Nephron (organoid): ENCODE measurements around the gene GHRHR.

Experiments used
- H3K27ac Mint-ChIP-seq, 3 experiments: 2 replicates each; pipeline ENCODE4 v1.8.0; 2020; ENCODE audit warnings: mixed read lengths in 3 of 3, mild to moderate bottlenecking in 2 of 3, moderate library complexity in 1 of 3
- H3K27me3 Mint-ChIP-seq: 2 replicates; pipeline ENCODE4 v1.8.0; 2021; ENCODE audit warnings: low read depth, mild to moderate bottlenecking, moderate library complexity, mixed read lengths
- H3K36me3 Mint-ChIP-seq: 2 replicates; pipeline ENCODE4 v1.8.0; 2020; ENCODE audit warnings: low read depth, mixed read lengths
- H3K4me1 Mint-ChIP-seq: 2 replicates; pipeline ENCODE4 v1.8.0; 2020; ENCODE audit warnings: mixed read lengths
- H3K4me3 Mint-ChIP-seq, 3 experiments: 2 replicates each; pipeline ENCODE4 v1.8.0; 2020; ENCODE audit warnings: mild to moderate bottlenecking in 3 of 3, mixed read lengths in 3 of 3, moderate library complexity in 2 of 3
- H3K9me3 Mint-ChIP-seq: 2 replicates; pipeline ENCODE4 v1.8.0; 2020; ENCODE audit warnings: mixed read lengths
- TF ChIP-seq, protein P1 (sequence below), 3 experiments: fragments of 200-600 bp; sonication (generic); IDR thresholded peaks; one replicate each; pipeline ENCODE4 v1.5.0; 2021; ENCODE audit warnings: antibody characterized with exemption in 3 of 3; ENCODE audit not compliant: unreplicated experiment in 3 of 3

GHRHR gene

DNA sequence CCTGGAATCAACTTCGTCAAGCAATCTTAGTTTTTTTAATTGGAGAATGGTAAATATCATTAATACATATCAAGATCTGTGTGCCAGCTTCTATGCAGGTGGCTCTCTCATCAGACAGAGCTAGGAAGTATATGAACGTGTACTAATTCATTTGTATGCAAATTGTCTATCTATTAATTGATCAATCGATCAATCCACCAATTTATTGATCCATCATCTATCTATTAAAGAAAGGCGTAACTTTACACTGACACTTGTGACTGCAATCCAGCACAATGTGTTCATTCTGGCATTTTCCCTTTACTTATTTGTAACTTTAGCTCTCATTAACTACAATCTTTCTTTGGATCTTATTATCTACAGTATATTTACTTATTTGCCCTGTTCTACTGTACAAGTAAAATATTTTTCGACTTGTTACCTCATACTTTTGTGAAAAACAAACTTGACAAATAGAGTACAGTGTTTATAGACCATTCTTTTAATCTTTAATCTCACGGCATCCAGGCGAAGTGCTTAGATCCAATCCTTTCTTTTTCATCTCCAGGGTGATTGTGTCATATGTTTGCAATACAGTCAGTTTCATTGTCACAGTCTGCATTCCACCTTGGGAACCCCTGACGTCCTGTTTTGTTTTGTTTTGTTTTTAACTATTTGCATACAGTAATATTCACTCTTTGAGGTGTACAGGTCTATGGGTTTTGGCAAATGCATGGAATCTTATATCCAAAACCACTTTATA, 22.0 kb upstream of the GHRHR start:
- Mint-ChIP-seq H3K27me3 (peaks cover 36% of the 10 kb centered on the region), H3K27ac (no peak overlapping the region), H3K4me1 (no peaks in the 10 kb centered on the region), H3K4me3 (no peak overlapping the region), H3K36me3 (no peaks in the 10 kb centered on the region), H3K9me3 (peaks cover 10% of the 10 kb centered on the region)
- TF ChIP-seq, protein P1, sequence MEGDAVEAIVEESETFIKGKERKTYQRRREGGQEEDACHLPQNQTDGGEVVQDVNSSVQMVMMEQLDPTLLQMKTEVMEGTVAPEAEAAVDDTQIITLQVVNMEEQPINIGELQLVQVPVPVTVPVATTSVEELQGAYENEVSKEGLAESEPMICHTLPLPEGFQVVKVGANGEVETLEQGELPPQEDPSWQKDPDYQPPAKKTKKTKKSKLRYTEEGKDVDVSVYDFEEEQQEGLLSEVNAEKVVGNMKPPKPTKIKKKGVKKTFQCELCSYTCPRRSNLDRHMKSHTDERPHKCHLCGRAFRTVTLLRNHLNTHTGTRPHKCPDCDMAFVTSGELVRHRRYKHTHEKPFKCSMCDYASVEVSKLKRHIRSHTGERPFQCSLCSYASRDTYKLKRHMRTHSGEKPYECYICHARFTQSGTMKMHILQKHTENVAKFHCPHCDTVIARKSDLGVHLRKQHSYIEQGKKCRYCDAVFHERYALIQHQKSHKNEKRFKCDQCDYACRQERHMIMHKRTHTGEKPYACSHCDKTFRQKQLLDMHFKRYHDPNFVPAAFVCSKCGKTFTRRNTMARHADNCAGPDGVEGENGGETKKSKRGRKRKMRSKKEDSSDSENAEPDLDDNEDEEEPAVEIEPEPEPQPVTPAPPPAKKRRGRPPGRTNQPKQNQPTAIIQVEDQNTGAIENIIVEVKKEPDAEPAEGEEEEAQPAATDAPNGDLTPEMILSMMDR (IDR thresholded peaks at IDR 0.05; ENCODE audit: unreplicated experiment in 3 of 3): no peak

DNA sequence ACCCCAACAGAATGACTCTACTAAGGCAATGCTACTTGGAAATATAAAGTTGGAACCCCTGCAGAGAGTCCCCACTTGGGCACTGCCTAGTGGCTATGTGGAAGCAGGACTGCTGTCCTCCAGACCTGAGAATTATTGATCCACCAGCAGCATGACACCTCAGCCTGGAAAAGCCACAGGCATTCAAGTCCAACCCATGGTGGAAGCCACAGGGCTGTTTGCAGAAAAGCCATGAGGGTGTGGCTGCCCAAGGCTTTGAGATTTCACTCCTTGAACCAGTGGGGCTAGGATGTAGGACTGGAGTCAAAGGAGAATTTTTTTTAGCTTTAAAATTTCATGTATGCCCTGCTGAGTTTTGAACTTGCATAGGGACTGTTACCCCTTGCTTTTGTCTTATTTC, 13.6 kb upstream of the GHRHR start:
- no peaks in the 10 kb centered on the region for H3K36me3 Mint-ChIP-seq
- peaks cover 4% of the 10 kb centered on the region for H3K27me3 Mint-ChIP-seq

DNA sequence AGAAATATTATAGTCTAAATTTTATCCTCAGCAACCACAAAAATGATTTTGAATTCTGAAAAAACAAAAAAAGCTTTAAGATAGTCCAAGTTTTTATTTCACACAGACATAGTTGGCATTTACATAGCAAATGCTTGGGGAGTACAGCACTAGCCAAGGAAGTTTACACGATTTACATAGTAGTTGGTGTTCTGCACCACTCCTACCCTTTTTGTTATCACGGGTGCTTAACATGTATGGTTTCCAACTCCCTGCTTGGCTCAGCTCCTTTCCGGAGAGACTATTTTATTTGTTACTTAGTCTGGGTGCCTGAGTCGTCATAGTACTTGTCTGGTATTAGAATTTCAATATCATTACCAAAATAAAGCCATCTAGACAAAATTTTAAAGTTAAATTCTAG, 8.8 kb upstream of the GHRHR start:
- H3K27me3 Mint-ChIP-seq: peaks cover 8% of the 10 kb centered on the region
- no peak overlapping the region for H3K27ac Mint-ChIP-seq
- TF ChIP-seq, protein P1 (IDR thresholded peaks at IDR 0.05; ENCODE audit: unreplicated experiment in 3 of 3): no peak
- H3K9me3 Mint-ChIP-seq: peaks cover 33% of the 10 kb centered on the region
- no peaks in the 10 kb centered on the region for H3K4me1 Mint-ChIP-seq
- no peaks in the 10 kb centered on the region for H3K36me3 Mint-ChIP-seq
- H3K4me3 Mint-ChIP-seq: no peak overlapping the region

More for the DNA sequence above, 13.6 kb upstream of the GHRHR start:
- TF ChIP-seq, protein P1 (IDR thresholded peaks at IDR 0.05; ENCODE audit: unreplicated experiment in 3 of 3): no peak
- no peaks in the 10 kb centered on the region for H3K4me1 Mint-ChIP-seq
- H3K27ac Mint-ChIP-seq: no peak overlapping the region
- H3K4me3 Mint-ChIP-seq: no peak overlapping the region
- peaks cover 20% of the 10 kb centered on the region for H3K9me3 Mint-ChIP-seq

DNA sequence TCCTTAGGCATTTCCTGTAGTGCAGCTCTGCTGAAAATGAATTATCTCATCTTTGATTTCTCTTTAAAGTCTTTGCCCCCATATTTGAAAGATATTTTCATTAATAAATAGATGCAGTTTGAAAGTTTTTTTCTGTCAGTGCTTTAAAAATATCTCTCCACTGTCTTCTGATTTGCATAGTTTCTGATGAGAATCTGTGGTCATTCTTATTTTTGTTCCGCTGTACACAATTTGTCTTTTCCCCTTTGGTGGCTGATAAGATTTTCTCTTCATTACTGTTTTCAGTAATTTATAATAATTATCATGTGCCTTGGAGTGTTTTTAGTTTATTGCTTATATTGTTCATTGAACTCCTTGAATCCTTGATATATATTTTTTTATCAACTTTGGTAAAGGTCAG, 7.0 kb upstream of the GHRHR start:
- peaks cover 8% of the 10 kb centered on the region for H3K27me3 Mint-ChIP-seq
- no peaks in the 10 kb centered on the region for H3K36me3 Mint-ChIP-seq
- H3K9me3 Mint-ChIP-seq: peaks cover 33% of the 10 kb centered on the region
- H3K27ac Mint-ChIP-seq: no peak overlapping the region
- H3K4me1 Mint-ChIP-seq: no peaks in the 10 kb centered on the region
- H3K4me3 Mint-ChIP-seq: no peak overlapping the region
- TF ChIP-seq, protein P1 (IDR thresholded peaks at IDR 0.05; ENCODE audit: unreplicated experiment in 3 of 3): no peak

DNA sequence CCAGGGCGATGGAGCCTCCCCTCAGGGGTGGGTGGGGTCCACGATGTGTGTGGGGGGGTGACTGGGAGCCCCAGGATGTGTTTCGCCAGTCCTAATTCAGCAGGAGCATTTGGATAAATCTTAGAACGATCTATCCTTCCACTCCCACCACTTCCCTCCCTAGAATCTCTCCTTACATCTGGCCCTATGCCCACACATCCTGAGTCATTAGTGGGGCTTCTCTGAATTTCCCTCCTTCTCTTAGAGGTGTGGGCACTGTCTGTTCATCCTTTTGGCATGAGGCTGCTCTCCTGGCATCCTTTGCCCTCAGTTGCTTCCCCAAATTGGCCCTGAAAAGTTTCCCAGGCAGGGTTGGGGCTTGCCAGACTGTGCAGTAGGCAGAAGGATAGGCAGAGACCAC, 1.6 kb downstream of the GHRHR start:
- Mint-ChIP-seq H3K27ac (no peak overlapping the region), H3K4me3 (no peak overlapping the region), H3K27me3 (peaks cover 41% of the 10 kb centered on the region), H3K36me3 (no peaks in the 10 kb centered on the region), H3K4me1 (no peaks in the 10 kb centered on the region), H3K9me3 (no peaks in the 10 kb centered on the region)
- TF ChIP-seq, protein P1 (IDR thresholded peaks at IDR 0.05; ENCODE audit: unreplicated experiment in 3 of 3): no peak

DNA sequence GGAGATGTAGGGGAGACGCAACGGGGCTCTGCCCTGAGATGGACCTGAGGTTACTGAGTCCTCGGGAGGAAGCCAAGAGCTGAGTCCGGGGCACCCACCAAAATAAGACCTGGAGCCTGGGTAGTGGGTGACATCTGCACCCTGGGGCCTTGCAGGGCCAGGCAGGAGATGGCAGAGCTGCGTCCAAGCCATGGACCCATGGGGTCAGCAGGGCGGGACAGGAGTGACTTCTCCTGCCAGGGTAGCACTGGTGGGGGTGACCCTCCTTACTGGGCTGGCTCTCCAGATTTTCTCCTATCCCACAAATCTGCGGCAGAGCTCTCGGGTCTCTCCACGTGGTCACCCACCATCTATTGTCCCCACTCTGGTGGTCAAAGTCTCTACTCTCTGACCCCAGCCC, 2.1 kb downstream of the GHRHR start:
- Mint-ChIP-seq H3K27me3 (peaks cover 41% of the 10 kb centered on the region), H3K4me1 (no peaks in the 10 kb centered on the region), H3K9me3 (no peaks in the 10 kb centered on the region), H3K36me3 (no peaks in the 10 kb centered on the region), H3K27ac (no peak overlapping the region), H3K4me3 (no peak overlapping the region)
- TF ChIP-seq, protein P1 (IDR thresholded peaks at IDR 0.05; ENCODE audit: unreplicated experiment in 3 of 3): no peak
